Measurements from ENCODE around the gene VPS11. TPM values are rescaled to one million over a fixed set of nuclear protein-coding genes. Genes with fewer than 3 reads are reported as not detected.
"Not testable (repeated sequence)": the region's sequence is repeated elsewhere in the genome, so short reads cannot be mapped to it uniquely, and the experiment has no call there.

Gene VPS11
- total and polyA plus RNA-seq, 7 donors, result 16.2 to 25.4 (median 20.4) TPM

DNA sequence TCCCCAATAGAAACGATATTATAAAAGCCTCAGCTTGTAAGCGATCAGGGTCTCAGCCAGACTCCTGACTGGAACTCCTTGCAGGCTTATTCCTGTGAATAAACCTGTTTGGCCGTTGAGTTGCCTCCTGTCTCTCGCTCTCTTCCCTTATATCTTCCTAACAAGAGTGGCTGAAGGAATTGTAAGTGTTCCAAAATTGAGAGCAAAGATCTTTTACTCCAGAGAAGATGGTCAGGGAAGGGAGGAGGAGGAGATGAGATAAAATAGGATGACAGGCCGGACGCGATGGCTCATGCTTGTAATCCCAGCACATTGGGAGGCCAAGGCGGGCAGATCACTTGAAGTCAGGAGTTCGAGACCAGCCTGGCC, 35.7 kb upstream of the VPS11 start:
- peaks cover 27% of the 10 kb centered on the region for H3K4me1 ChIP-seq
- no peaks in the 10 kb centered on the region for H3K27me3 ChIP-seq (ENCODE audit: insufficient read depth in 3 of 3, low read length in 2 of 3)
- H3K36me3 ChIP-seq (ENCODE audit: insufficient read depth in 1 of 2, low read depth in 1 of 2), result peaks cover 0 to 5% of the 10 kb centered on the region in 2 donors
- no peak overlapping the region for H3K27ac ChIP-seq
- H3K4me3 ChIP-seq, result no peak overlapping the region
- TF ChIP-seq, protein P1, sequence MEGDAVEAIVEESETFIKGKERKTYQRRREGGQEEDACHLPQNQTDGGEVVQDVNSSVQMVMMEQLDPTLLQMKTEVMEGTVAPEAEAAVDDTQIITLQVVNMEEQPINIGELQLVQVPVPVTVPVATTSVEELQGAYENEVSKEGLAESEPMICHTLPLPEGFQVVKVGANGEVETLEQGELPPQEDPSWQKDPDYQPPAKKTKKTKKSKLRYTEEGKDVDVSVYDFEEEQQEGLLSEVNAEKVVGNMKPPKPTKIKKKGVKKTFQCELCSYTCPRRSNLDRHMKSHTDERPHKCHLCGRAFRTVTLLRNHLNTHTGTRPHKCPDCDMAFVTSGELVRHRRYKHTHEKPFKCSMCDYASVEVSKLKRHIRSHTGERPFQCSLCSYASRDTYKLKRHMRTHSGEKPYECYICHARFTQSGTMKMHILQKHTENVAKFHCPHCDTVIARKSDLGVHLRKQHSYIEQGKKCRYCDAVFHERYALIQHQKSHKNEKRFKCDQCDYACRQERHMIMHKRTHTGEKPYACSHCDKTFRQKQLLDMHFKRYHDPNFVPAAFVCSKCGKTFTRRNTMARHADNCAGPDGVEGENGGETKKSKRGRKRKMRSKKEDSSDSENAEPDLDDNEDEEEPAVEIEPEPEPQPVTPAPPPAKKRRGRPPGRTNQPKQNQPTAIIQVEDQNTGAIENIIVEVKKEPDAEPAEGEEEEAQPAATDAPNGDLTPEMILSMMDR (IDR thresholded peaks at IDR 0.05), result no peak
- ATAC-seq (no peak), DNase-seq (no peak)
- H3K9me3 ChIP-seq, result no peaks in the 10 kb centered on the region
- intact Hi-C loops (cut with DNase I), result no loop called here
- WGBS, 3 donors, result 80 to 88% (median 83%) methylated on average over 8 to 9 of the region's 9 CpGs

DNA sequence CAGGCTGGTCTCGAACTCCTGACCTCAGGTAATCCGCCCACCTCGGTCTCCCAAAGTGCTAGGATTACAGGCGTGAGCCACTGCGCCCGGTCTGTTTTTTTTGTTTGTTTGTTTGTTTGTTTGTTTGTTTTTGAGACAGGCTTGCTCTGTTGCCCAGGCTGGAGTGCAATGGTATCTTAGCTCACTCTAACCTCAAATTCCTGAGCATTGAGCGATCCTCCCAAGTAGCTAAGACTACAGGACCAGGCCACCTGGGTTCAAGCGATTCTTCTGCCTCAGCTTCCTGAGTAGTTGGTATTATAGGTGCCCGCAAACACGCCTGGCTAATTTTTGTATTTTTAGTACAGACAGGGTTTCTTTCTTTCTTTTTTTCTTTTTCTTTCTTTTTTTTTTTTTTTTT, 34.2 kb upstream of the VPS11 start:
- H3K27me3 ChIP-seq (ENCODE audit: insufficient read depth in 3 of 3, low read length in 2 of 3); ATAC-seq; H3K36me3 ChIP-seq (ENCODE audit: insufficient read depth in 1 of 2, low read depth in 1 of 2); H3K4me3 ChIP-seq; H3K9me3 ChIP-seq; DNase-seq; intact Hi-C loops (cut with DNase I); H3K27ac ChIP-seq: not testable (repeated sequence)
- WGBS, 3 donors, result 86 to 90% (median 86%) methylated on average over 10 of the region's 10 CpGs
- peaks cover 16% of the 10 kb centered on the region for H3K4me1 ChIP-seq

DNA sequence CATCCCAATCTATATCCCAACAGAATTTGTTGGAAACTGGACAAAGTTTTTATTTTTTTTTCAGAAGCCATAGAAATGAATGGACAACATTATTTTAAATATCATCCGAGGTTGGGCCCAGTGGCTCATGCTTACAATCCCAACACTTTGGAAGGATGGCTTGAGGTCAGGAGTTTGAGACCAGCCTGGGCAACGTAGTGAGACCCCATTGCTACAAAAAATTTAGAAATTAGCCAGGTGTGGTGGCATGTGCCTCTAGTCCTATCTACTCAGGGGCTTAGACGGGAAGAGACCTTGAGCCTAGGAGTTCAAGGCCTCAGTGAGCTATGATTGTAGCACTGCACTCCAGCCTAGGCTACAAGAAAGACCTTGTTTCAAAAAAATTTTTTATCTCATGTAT, 32.8 kb upstream of the VPS11 start:
- Histone ChIP-seq H3K4me1 (peaks cover 2% of the 10 kb centered on the region), H3K27ac (no peak overlapping the region), H3K9me3 (no peaks in the 10 kb centered on the region), H3K36me3 (ENCODE audit: insufficient read depth in 1 of 2, low read depth in 1 of 2) (no peaks in the 10 kb centered on the region), H3K4me3 (no peak overlapping the region), H3K27me3 (ENCODE audit: insufficient read depth in 3 of 3, low read length in 2 of 3) (no peaks in the 10 kb centered on the region)
- TF ChIP-seq, protein P1 (IDR thresholded peaks at IDR 0.05), result no peak
- intact Hi-C loops (cut with DNase I), result no loop called here
- ATAC-seq (no peak), DNase-seq (no peak)
- WGBS, 3 donors, result 83 to 91% (median 86%) methylated on average over 3 of the region's 3 CpGs

DNA sequence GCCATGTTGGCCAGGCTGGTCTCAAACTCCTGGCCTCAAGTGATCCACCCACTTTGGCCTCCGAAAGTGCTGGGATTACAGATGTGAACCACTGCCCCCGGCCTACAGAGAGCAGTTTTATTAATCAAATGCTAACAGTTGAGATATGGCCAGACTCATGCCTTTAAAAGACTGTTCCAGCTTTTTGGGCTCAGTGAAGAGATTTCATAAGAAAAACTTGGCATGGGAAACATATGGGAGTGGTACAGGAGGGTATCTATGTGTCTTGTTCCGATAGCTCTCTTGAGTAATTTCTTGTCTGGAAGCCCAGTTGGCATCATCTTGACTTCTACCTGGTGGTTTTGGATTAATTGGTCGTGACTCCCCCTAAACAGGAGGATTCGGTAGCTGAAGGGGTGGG, 28.7 kb upstream of the VPS11 start:
- H3K27me3 ChIP-seq (ENCODE audit: insufficient read depth in 3 of 3, low read length in 2 of 3), result no peaks in the 10 kb centered on the region
- no peak for ATAC-seq
- intact Hi-C loops (cut with DNase I), result no loop called here
- no peak overlapping the region for H3K27ac ChIP-seq
- 82 to 88% (median 88%) methylated on average over 5 of the region's 5 CpGs for WGBS, 3 donors
- H3K4me3 ChIP-seq, result no peak overlapping the region
- no peaks in the 10 kb centered on the region for H3K4me1 ChIP-seq
- no peaks in the 10 kb centered on the region for H3K36me3 ChIP-seq (ENCODE audit: insufficient read depth in 1 of 2, low read depth in 1 of 2)
- H3K9me3 ChIP-seq, result no peaks in the 10 kb centered on the region
- TF ChIP-seq, protein P1 (IDR thresholded peaks at IDR 0.05), result no peak
- DNase-seq, result no peak

DNA sequence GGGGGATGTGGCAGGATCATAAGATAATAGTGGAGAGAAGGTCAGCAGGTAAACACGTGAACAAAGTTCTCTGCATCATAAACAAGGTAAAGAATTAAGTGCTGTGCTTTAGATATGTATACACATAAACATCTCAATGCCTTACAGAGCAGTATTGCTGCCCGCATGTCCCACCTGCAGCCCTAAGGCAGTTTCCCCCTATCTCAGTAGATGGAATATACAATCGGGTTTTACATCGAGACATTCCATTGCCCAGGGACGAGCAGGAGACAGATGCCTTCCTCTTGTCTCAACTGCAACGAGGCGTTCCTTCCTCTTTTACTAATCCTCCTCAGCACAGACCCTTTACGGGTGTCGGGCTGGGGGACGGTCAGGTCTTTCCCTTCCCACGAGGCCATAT, 28.1 kb upstream of the VPS11 start:
- DNase-seq; ATAC-seq; intact Hi-C loops (cut with DNase I); H3K4me1 ChIP-seq; H3K4me3 ChIP-seq; H3K36me3 ChIP-seq (ENCODE audit: insufficient read depth in 1 of 2, low read depth in 1 of 2); H3K9me3 ChIP-seq; H3K27ac ChIP-seq; H3K27me3 ChIP-seq (ENCODE audit: insufficient read depth in 3 of 3, low read length in 2 of 3): not testable (repeated sequence)
- WGBS, 3 donors, result 45 to 47% (median 46%) methylated on average over 6 to 11 of the region's 11 CpGs

DNA sequence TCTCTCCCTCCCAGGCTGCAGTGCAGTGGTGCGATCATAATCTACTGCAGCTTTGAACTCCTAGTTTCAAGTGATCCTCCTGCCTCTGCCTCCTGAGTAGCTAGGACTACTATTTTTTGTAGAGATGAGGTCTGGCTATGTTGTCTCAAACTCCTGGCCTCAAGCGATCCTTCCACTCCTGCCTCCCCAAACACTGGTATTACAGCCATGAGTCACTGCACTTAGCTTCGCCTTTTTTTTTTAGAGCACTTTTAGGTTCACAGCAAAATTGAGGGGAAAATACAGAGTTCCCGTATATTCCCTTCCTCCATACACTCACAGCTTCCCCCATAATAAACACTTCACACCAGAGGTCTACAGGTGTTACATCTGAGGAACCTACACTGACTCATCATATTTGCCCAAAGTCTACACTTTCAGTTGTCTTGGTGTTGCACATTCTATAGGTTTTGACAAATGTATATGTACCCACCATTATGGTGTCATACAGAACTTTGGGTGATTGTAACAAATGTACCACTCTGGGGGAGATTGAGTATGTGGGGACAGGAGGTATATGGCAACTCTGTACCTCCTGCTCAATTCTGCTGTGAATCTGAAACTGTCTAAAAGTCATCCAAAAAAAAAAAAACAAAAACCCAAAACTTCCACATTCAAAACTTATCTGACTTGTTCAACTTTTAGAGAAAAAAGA, 25.6 kb upstream of the VPS11 start:
- intact Hi-C loops (cut with DNase I), result no loop called here
- TF ChIP-seq, protein P1 (IDR thresholded peaks at IDR 0.05), result no peak

More for the DNA sequence above, 25.6 kb upstream of the VPS11 start:
- WGBS, 3 donors, result 86 to 93% (median 92%) methylated on average over 4 of the region's 4 CpGs
- Histone ChIP-seq H3K4me3 (no peak overlapping the region), H3K27ac (no peak overlapping the region), H3K27me3 (ENCODE audit: insufficient read depth in 3 of 3, low read length in 2 of 3) (no peaks in the 10 kb centered on the region), H3K9me3 (no peaks in the 10 kb centered on the region), H3K36me3 (ENCODE audit: insufficient read depth in 1 of 2, low read depth in 1 of 2) (peaks cover 0 to 28% of the 10 kb centered on the region in 2 donors), H3K4me1 (no peaks in the 10 kb centered on the region)
- DNase-seq, result no peak
- ATAC-seq, result no peak
